Endothelial cell of umbilical vein (primary cell): ENCODE measurements around the gene MCM5. TPM values are rescaled to one million over a fixed set of nuclear protein-coding genes. Genes with fewer than 3 reads are reported as not detected.

Experiments
- BruUV-seq: library from RNA; stranded (reverse); fragments of 400-500 nt; replicated peaks from 2 replicates; lab custom pipeline; 2021; lab: Mats Ljungman, UMichigan
- CTCF ChIA-PET: fragments of 300-600, 350-600 bp; sonication (Branson Sonifier 250); formaldehyde crosslinking; loops from one replicate; lab custom pipeline; 2021; ENCODE audit warnings: antibody characterized with exemption, inconsistent platforms; lab: Charles Lee
- POLR2A ChIA-PET: fragments of 300-600, 350-600 bp; sonication (Branson Sonifier 250); formaldehyde crosslinking; loops from one replicate; lab custom pipeline; 2021; ENCODE audit warnings: antibody characterized with exemption, inconsistent platforms; lab: Charles Lee
- DNase-seq: peaks from one replicate; pipeline ENCODE4 v3.0.0-alpha.2; 2011; ENCODE audit warnings: low read depth, low spot score
- FAIRE-seq: peaks from 2 replicates; lab custom pipeline; 2011; peaks lifted over from hg19 to GRCh38; lab: Jason Lieb, UNC
- H2AFZ ChIP-seq: 2 replicates; pipeline ENCODE4 v1.6.0; 2012; ENCODE audit warnings: low read depth, low read length, control low read depth, inconsistent platforms
- H3K27ac ChIP-seq: 2 replicates; pipeline ENCODE4 v1.5.1; 2011; ENCODE audit warnings: low read depth, mild to moderate bottlenecking, control low read depth, low read length, moderate library complexity; ENCODE audit not compliant: insufficient read depth
- H3K27me3 ChIP-seq, 2 experiments: 2 replicates each; pipeline versions ENCODE4 v1.6.0 to v1.6.1; 2011; ENCODE audit warnings: low read length in 2 of 2, mixed read lengths in 1 of 2; ENCODE audit not compliant: control insufficient read depth in 2 of 2, insufficient read depth in 2 of 2
- H3K36me3 ChIP-seq, 2 experiments: 2 replicates in 1 of 2; 3 replicates in 1 of 2; pipeline ENCODE4 v1.5.1; 2011; ENCODE audit warnings: low read length in 2 of 2, mild to moderate bottlenecking in 1 of 2, moderate library complexity in 1 of 2; ENCODE audit not compliant: control insufficient read depth in 2 of 2, insufficient read depth in 2 of 2; ENCODE audit errors: extremely low read depth in 1 of 2
- H3K4me1 ChIP-seq: 3 replicates; pipeline ENCODE4 v1.5.1; 2011; ENCODE audit warnings: mild to moderate bottlenecking, low read length; ENCODE audit not compliant: control insufficient read depth, insufficient read depth; ENCODE audit errors: extremely low read depth
- H3K4me2 ChIP-seq: 2 replicates; pipeline ENCODE4 v1.6.1; 2011; ENCODE audit warnings: low read length, control low read depth, mixed read lengths; ENCODE audit not compliant: insufficient read depth
- H3K4me3 ChIP-seq, 3 experiments: fragments of 200-600 bp in 1 of 3; sonication (generic), shearing (Covaris generic) in 1 of 3; replicated peaks in 1 of 3; 2 replicates each; pipeline ENCODE4 v1.5.1; 2011 to 2016; ENCODE audit warnings: control low read depth in 3 of 3, low read length in 3 of 3, mild to moderate bottlenecking in 2 of 3, inconsistent platforms in 1 of 3, low read depth in 1 of 3, moderate library complexity in 1 of 3; ENCODE audit not compliant: insufficient read depth in 1 of 3
- H3K79me2 ChIP-seq: 2 replicates; pipeline ENCODE4 v1.6.0; 2012; ENCODE audit warnings: low read length, inconsistent platforms; ENCODE audit not compliant: control insufficient read depth, insufficient read depth
- H3K9ac ChIP-seq: replicated peaks from 2 replicates; pipeline ENCODE3; 2011; ENCODE audit warnings: low read length, control low read depth; ENCODE audit not compliant: insufficient read depth; ENCODE audit errors: extremely low read depth
- H3K9me1 ChIP-seq: replicated peaks from 3 replicates; pipeline ENCODE4 v1.6.0; 2011; ENCODE audit warnings: mild to moderate bottlenecking, low read length; ENCODE audit not compliant: control insufficient read depth, insufficient read depth; ENCODE audit errors: extremely low read depth
- H3K9me3 ChIP-seq: replicated peaks from 2 replicates; pipeline ENCODE4 v1.5.1; 2012; ENCODE audit warnings: low read length, inconsistent platforms; ENCODE audit not compliant: control insufficient read depth, insufficient read depth
- H4K20me1 ChIP-seq: replicated peaks from 2 replicates; pipeline ENCODE3; 2011; ENCODE audit warnings: mild to moderate bottlenecking, low read length; ENCODE audit not compliant: control insufficient read depth, insufficient read depth; ENCODE audit errors: extremely low read depth
- EZH2 ChIP-seq: IDR thresholded peaks from 2 replicates; pipeline ENCODE4 v1.6.1; 2012; ENCODE audit warnings: borderline replicate concordance, low read depth, mild to moderate bottlenecking, moderate library complexity, low read length, inconsistent platforms; ENCODE audit not compliant: severe bottlenecking
- FOS ChIP-seq: IDR thresholded peaks from 2 replicates; pipeline ENCODE4 v1.6.1; 2011; ENCODE audit warnings: mild to moderate bottlenecking, low read length, moderate library complexity, borderline replicate concordance; ENCODE audit not compliant: insufficient read depth
- GATA2 ChIP-seq: IDR thresholded peaks from 2 replicates; pipeline ENCODE4 v1.7.0; 2011; ENCODE audit warnings: low read depth, mild to moderate bottlenecking, moderate library complexity, mixed read lengths, low read length; ENCODE audit not compliant: insufficient read length, insufficient read depth
- JUN ChIP-seq: IDR thresholded peaks from 2 replicates; pipeline ENCODE4 v1.6.1; 2011; ENCODE audit warnings: borderline replicate concordance, low read depth; ENCODE audit not compliant: insufficient read length, insufficient read depth
- MYC ChIP-seq: IDR thresholded peaks from one replicate; pipeline ENCODE4 v1.6.1; 2011; ENCODE audit warnings: mild to moderate bottlenecking, low read depth, low read length
- POLR2A ChIP-seq: IDR thresholded peaks from 2 replicates; pipeline ENCODE4 v1.6.1; 2012; ENCODE audit warnings: low read depth, mild to moderate bottlenecking, control low read depth, low read length
- POLR2AphosphoS5 ChIP-seq: IDR thresholded peaks from 2 replicates; pipeline ENCODE4 v1.6.1; 2012; ENCODE audit warnings: low read depth, mild to moderate bottlenecking, control low read depth, low read length, moderate library complexity; ENCODE audit not compliant: insufficient read depth
- dilution Hi-C: fragments of 300-500 bp; cut with MboI; formaldehyde crosslinking; loops from one replicate; pipeline ENCODE4 v1.15.0; 2019; ENCODE audit warnings: low sequenced_read_pairs; ENCODE audit not compliant: extremely low pct_ligation_motif_present
- intact Hi-C: fragments of 100-400 bp; cut with micrococcal nuclease; formaldehyde crosslinking; loops from one replicate; pipeline ENCODE4 v1.10.0; 2022
- polyA plus RNA-seq, 4 experiments: library from polyadenylated mRNA; depleted of rRNA in 3 of 4; stranded (reverse) in 3 of 4; unstranded in 1 of 4; fragments of >200 nt; gene quantifications; 2 replicates each; pipeline versions ENCODE4 v1.2.1 to v1.2.3, GENCODE V29; 2011 to 2012; ENCODE audit warnings: missing spikeins in 1 of 4
- total RNA-seq: library from RNA; stranded (reverse); gene quantifications from 2 replicates; pipeline ENCODE4 v1.2.3, GENCODE V29; 2021
- TF ChIP-seq, protein P1 (sequence below): IDR thresholded peaks from 2 replicates; pipeline ENCODE4 v1.6.1; 2011; ENCODE audit not compliant: insufficient read depth, insufficient read length
- TF ChIP-seq, protein P2 (sequence below), 2 donors: IDR thresholded peaks; 1 replicate in 1 of 2; 2 replicates in 1 of 2; pipeline ENCODE4 v1.5.1; 2011; ENCODE audit warnings: low read length in 2 of 2, mild to moderate bottlenecking in 2 of 2, moderate library complexity in 2 of 2, control low read depth in 1 of 2, inconsistent platforms in 1 of 2, low read depth in 1 of 2; ENCODE audit not compliant: insufficient read depth in 1 of 2; ENCODE audit errors: extremely low read depth in 1 of 2

The MCM5 gene
- total and polyA plus RNA-seq, 2 donors (not counting 3 experiments of a cell fraction or from before 2014, with no cell fraction given) = 67.8 to 111 TPM

DNA sequence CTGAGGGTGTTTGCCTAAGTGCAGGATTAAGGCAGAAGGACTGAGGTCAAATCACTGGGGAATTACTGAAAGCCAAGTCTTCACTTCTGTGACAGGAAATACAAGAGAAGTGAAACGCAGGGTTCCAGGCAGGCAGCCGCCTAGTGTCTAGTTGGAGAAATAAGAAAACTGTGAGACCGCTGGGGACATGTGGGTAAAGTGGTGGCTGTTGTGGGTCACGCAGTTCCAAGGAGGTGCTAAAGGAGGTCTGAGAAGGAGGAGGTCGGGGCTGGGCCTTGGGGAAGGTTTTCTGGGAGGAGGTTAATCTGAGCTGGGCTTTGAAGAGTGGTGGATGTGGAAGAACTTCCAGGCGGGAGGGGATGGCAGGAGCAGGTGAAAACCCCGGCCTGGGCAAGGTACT is 11.2 kb downstream of the MCM5 start:
- peaks cover 7 to 10% of the 10 kb centered on the region in 2 experiments for H3K36me3 ChIP-seq
- CTCF ChIA-PET = interaction anchor here (1.0 to 1.4 kb wide), 3 partner anchors 8 to 60 kb away, joined by 3 read pairs; no protein-coding TSS in a partner anchor

More for the DNA sequence above, 11.2 kb downstream of the MCM5 start:
- H3K9ac ChIP-seq = no peak overlapping the region
- no peak overlapping the region for H2AFZ ChIP-seq
- no peaks in the 10 kb centered on the region for H3K9me3 ChIP-seq
- TF ChIP-seq GATA2 (no peak), MYC (no peak), JUN (no peak), EZH2 (no peak), FOS (no peak), POLR2A (no peak), POLR2AphosphoS5 (no peak)
- TF ChIP-seq, protein P1, sequence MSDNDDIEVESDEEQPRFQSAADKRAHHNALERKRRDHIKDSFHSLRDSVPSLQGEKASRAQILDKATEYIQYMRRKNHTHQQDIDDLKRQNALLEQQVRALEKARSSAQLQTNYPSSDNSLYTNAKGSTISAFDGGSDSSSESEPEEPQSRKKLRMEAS = no peak
- TF ChIP-seq, protein P2, sequence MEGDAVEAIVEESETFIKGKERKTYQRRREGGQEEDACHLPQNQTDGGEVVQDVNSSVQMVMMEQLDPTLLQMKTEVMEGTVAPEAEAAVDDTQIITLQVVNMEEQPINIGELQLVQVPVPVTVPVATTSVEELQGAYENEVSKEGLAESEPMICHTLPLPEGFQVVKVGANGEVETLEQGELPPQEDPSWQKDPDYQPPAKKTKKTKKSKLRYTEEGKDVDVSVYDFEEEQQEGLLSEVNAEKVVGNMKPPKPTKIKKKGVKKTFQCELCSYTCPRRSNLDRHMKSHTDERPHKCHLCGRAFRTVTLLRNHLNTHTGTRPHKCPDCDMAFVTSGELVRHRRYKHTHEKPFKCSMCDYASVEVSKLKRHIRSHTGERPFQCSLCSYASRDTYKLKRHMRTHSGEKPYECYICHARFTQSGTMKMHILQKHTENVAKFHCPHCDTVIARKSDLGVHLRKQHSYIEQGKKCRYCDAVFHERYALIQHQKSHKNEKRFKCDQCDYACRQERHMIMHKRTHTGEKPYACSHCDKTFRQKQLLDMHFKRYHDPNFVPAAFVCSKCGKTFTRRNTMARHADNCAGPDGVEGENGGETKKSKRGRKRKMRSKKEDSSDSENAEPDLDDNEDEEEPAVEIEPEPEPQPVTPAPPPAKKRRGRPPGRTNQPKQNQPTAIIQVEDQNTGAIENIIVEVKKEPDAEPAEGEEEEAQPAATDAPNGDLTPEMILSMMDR (IDR thresholded peaks at IDR 0.05; ENCODE audit: extremely low read depth in 1 of 2, insufficient read depth in 1 of 2, low read depth in 1 of 2, low read length in 2 of 2) = no peak
- H3K27me3 ChIP-seq = no peaks in the 10 kb centered on the region
- H3K4me2 ChIP-seq = no peak overlapping the region
- dilution Hi-C loops (no loop called here), intact Hi-C loops (no loop called here)
- DNase-seq (no peak), FAIRE-seq (no peak)
- no peaks in the 10 kb centered on the region for H3K79me2 ChIP-seq
- no peaks in the 10 kb centered on the region for H3K9me1 ChIP-seq
- H3K4me1 ChIP-seq = no peaks in the 10 kb centered on the region
- H4K20me1 ChIP-seq = no peaks in the 10 kb centered on the region
- H3K27ac ChIP-seq = no peak overlapping the region
- POLR2A ChIA-PET = no interaction called here
- H3K4me3 ChIP-seq = no peak overlapping the region
- no TSS peak for BruUV-seq
